ENCODE measurements around the gene FAM83B.
"Not testable (repeated sequence)": the region's sequence is repeated elsewhere in the genome, so short reads cannot be mapped to it uniquely, and the experiment has no call there.

FAM83B gene

DNA sequence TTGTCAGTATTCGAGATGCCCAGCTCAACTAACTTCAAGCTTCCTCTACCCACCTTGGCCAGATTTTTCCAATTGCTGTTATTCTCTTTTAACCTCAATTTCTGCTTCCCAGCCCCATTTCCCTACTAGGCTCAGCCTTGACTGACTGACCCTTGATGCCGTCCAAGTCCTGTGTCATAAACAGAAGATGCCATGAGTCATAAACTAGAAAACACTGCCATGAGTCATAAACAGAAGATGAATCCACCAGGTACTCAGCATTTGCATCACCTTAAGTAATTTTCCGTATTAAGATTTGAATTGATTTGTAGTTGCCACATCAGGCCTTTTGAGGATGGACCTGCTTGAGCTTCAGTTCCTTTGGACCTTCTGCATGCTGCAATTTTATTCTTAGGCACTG is 123.8 kb downstream of the FAM83B start:
- TF ChIP-seq GLIS3 (CRISPR knock-in tag; IDR thresholded peaks at IDR 0.05) (no peak), BACH2 (CRISPR knock-in tag; IDR thresholded peaks at IDR 0.05; ENCODE audit: borderline replicate concordance) (no peak), ESRRG (CRISPR knock-in tag; IDR thresholded peaks at IDR 0.05) (no peak), SNAI2 (CRISPR knock-in tag; IDR thresholded peaks at IDR 0.05) (no peak), RARB (CRISPR knock-in tag; IDR thresholded peaks at IDR 0.05) (no peak), ZNF70 (CRISPR knock-in tag; IDR thresholded peaks at IDR 0.05) (no peak), ISL1 (CRISPR knock-in tag; IDR thresholded peaks at IDR 0.05) (no peak), ZFP3 (CRISPR knock-in tag; IDR thresholded peaks at IDR 0.05) (no peak), ZNF565 (CRISPR knock-in tag; conservative IDR thresholded peaks at IDR 0.05; ENCODE audit: low read depth) (no peak), CSDC2 (CRISPR knock-in tag; IDR thresholded peaks at IDR 0.05) (no peak), OSR1 (CRISPR knock-in tag; IDR thresholded peaks at IDR 0.05) (no peak)
- TF ChIP-seq, protein P1, sequence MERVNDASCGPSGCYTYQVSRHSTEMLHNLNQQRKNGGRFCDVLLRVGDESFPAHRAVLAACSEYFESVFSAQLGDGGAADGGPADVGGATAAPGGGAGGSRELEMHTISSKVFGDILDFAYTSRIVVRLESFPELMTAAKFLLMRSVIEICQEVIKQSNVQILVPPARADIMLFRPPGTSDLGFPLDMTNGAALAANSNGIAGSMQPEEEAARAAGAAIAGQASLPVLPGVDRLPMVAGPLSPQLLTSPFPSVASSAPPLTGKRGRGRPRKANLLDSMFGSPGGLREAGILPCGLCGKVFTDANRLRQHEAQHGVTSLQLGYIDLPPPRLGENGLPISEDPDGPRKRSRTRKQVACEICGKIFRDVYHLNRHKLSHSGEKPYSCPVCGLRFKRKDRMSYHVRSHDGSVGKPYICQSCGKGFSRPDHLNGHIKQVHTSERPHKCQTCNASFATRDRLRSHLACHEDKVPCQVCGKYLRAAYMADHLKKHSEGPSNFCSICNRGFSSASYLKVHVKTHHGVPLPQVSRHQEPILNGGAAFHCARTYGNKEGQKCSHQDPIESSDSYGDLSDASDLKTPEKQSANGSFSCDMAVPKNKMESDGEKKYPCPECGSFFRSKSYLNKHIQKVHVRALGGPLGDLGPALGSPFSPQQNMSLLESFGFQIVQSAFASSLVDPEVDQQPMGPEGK (CRISPR knock-in tag; IDR thresholded peaks at IDR 0.05; ENCODE audit: borderline replicate concordance), result no peak
- ATAC-seq, result no peak

DNA sequence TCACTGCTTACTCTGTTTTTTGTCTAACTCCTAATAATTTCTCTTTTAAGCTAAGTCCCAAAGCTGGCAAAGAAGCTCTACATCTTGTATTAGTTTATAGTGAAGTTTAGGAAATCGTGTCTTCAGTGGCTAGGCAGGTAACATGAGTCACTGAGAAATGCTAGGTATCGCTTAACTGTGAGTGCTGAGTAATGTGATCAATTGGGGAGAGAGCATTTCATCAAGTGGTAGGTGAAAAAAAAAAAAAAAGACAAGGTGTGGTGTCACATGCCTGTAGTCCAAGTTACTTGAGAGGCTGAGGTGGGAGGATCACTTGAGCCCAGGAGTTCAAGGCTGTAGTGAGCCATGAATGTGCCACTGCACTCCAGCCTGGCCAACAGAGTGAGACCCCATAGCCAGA is 125.3 kb downstream of the FAM83B start:
- no peak for ATAC-seq
- TF ChIP-seq, protein P2, sequence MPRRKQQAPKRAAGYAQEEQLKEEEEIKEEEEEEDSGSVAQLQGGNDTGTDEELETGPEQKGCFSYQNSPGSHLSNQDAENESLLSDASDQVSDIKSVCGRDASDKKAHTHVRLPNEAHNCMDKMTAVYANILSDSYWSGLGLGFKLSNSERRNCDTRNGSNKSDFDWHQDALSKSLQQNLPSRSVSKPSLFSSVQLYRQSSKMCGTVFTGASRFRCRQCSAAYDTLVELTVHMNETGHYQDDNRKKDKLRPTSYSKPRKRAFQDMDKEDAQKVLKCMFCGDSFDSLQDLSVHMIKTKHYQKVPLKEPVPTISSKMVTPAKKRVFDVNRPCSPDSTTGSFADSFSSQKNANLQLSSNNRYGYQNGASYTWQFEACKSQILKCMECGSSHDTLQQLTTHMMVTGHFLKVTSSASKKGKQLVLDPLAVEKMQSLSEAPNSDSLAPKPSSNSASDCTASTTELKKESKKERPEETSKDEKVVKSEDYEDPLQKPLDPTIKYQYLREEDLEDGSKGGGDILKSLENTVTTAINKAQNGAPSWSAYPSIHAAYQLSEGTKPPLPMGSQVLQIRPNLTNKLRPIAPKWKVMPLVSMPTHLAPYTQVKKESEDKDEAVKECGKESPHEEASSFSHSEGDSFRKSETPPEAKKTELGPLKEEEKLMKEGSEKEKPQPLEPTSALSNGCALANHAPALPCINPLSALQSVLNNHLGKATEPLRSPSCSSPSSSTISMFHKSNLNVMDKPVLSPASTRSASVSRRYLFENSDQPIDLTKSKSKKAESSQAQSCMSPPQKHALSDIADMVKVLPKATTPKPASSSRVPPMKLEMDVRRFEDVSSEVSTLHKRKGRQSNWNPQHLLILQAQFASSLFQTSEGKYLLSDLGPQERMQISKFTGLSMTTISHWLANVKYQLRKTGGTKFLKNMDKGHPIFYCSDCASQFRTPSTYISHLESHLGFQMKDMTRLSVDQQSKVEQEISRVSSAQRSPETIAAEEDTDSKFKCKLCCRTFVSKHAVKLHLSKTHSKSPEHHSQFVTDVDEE (CRISPR knock-in tag; IDR thresholded peaks at IDR 0.05), result no peak
- TF ChIP-seq RARB (CRISPR knock-in tag; IDR thresholded peaks at IDR 0.05) (no peak), ZNF565 (CRISPR knock-in tag; conservative IDR thresholded peaks at IDR 0.05; ENCODE audit: low read depth) (no peak), OSR1 (CRISPR knock-in tag; IDR thresholded peaks at IDR 0.05) (no peak), TCF4 (CRISPR knock-in tag; IDR thresholded peaks at IDR 0.05; ENCODE audit: borderline replicate concordance) (no peak), ARNTL (CRISPR knock-in tag; IDR thresholded peaks at IDR 0.05; ENCODE audit: borderline replicate concordance, low read depth) (no peak), ESRRG (CRISPR knock-in tag; IDR thresholded peaks at IDR 0.05) (no peak), PPARA (CRISPR knock-in tag; IDR thresholded peaks at IDR 0.05; ENCODE audit: borderline replicate concordance) (no peak), BACH2 (CRISPR knock-in tag; IDR thresholded peaks at IDR 0.05; ENCODE audit: borderline replicate concordance) (no peak), ZNF8 (CRISPR knock-in tag; IDR thresholded peaks at IDR 0.05) (no peak), ISL1 (CRISPR knock-in tag; IDR thresholded peaks at IDR 0.05) (no peak), ZNF70 (CRISPR knock-in tag; IDR thresholded peaks at IDR 0.05) (no peak), ZC3H10 (CRISPR knock-in tag; IDR thresholded peaks at IDR 0.05) (no peak), ZFP3 (CRISPR knock-in tag; IDR thresholded peaks at IDR 0.05) (no peak), CSDC2 (CRISPR knock-in tag; IDR thresholded peaks at IDR 0.05) (no peak)
- TF ChIP-seq, protein P3, sequence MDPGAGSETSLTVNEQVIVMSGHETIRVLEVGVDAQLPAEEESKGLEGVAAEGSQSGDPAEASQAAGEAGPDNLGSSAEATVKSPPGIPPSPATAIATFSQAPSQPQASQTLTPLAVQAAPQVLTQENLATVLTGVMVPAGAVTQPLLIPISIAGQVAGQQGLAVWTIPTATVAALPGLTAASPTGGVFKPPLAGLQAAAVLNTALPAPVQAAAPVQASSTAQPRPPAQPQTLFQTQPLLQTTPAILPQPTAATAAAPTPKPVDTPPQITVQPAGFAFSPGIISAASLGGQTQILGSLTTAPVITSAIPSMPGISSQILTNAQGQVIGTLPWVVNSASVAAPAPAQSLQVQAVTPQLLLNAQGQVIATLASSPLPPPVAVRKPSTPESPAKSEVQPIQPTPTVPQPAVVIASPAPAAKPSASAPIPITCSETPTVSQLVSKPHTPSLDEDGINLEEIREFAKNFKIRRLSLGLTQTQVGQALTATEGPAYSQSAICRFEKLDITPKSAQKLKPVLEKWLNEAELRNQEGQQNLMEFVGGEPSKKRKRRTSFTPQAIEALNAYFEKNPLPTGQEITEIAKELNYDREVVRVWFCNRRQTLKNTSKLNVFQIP (CRISPR knock-in tag; IDR thresholded peaks at IDR 0.05; ENCODE audit: borderline replicate concordance, low read depth), result no peak
- TF ChIP-seq, protein P4, sequence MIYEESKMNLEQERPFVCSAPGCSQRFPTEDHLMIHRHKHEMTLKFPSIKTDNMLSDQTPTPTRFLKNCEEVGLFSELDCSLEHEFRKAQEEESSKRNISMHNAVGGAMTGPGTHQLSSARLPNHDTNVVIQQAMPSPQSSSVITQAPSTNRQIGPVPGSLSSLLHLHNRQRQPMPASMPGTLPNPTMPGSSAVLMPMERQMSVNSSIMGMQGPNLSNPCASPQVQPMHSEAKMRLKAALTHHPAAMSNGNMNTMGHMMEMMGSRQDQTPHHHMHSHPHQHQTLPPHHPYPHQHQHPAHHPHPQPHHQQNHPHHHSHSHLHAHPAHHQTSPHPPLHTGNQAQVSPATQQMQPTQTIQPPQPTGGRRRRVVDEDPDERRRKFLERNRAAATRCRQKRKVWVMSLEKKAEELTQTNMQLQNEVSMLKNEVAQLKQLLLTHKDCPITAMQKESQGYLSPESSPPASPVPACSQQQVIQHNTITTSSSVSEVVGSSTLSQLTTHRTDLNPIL (CRISPR knock-in tag; IDR thresholded peaks at IDR 0.05; ENCODE audit: low read depth), result no peak
- TF ChIP-seq, protein P1 (CRISPR knock-in tag; IDR thresholded peaks at IDR 0.05; ENCODE audit: borderline replicate concordance), result no peak

DNA sequence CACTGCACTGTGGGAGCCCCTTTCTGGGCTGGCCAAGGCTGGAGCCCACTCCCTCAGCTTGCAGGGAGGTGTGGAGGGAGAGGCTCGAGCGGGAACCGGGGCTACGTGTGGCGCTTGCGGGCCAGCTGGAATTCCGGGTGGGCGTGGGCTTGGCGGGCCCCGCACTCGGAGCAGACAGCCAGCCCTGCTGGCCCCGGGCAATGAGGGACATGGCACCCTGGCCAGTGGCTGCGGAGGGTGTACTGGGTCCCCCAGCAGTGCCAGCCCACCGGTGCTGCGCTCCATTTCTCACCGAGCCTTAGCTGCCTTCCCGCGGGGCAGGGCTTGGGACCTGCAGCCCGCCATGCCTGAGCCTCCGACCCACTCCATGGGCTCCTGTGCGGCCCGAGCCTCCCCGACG is 132.6 kb downstream of the FAM83B start:
- ATAC-seq, result not testable (repeated sequence)
